T-cell (primary cell): Measurements from ENCODE around the gene BEAN1. TPM values are rescaled to one million over a fixed set of nuclear protein-coding genes. Genes with fewer than 3 reads are reported as not detected.
A peak's percentile ranks its signal among the peaks of the same experiment; 100 is the strongest.

Experiments
- ATAC-seq, 4 experiments: fragments of 200-7000 bp in 3 of 4; fragments of 150-1000 bp in 1 of 4; cut with Tn5 transposase; replicated peaks in 1 of 4; 1 replicate in 3 of 4; 2 replicates in 1 of 4; pipeline ENCODE4 v1.10.0; 2021; ENCODE audit warnings: moderate library complexity in 3 of 4, mild to moderate bottlenecking in 2 of 4, moderate number of reproducible peaks in 1 of 4
- CTCF ChIA-PET, 2 donors: fragments of 300-600 bp; sonication (Branson Sonifier 250); formaldehyde crosslinking; loops; one replicate each; lab custom pipeline; 2022; ENCODE audit warnings: antibody characterized with exemption in 2 of 2; lab: Charles Lee
- POLR2A ChIA-PET, 2 donors: fragments of 300-600 bp; sonication (Branson Sonifier 250); formaldehyde crosslinking; loops; one replicate each; lab custom pipeline; 2022; ENCODE audit warnings: antibody characterized with exemption in 2 of 2; lab: Charles Lee
- DNase-seq, 35 experiments: peaks; one replicate each; pipeline versions ENCODE4 v3.0.0 to v3.0.0-alpha.2; 2013 to 2023
- H3K27ac ChIP-seq: one replicate; pipeline ENCODE4 v1.5.1; 2013; ENCODE audit warnings: low read length
- H3K27me3 ChIP-seq, 2 experiments: replicated peaks in 1 of 2; 1 replicate in 1 of 2; 2 replicates in 1 of 2; pipeline versions ENCODE4 v1.6.1 to v1.7.0; 2013; ENCODE audit warnings: low read length in 1 of 2, mixed read lengths in 1 of 2; ENCODE audit not compliant: control insufficient read depth in 2 of 2, insufficient read depth in 2 of 2; ENCODE audit errors: extremely low read depth in 1 of 2
- H3K36me3 ChIP-seq, 2 donors: 1 replicate in 1 of 2; 2 replicates in 1 of 2; pipeline versions ENCODE4 v1.6.1 to v1.7.0; 2013; ENCODE audit warnings: low read length in 1 of 2; ENCODE audit not compliant: control insufficient read depth in 2 of 2, insufficient read depth in 1 of 2; ENCODE audit errors: extremely low read depth in 1 of 2
- H3K4me1 ChIP-seq, 2 experiments: 1 replicate in 1 of 2; 2 replicates in 1 of 2; pipeline versions ENCODE4 v1.6.1 to v1.7.0; 2013; ENCODE audit warnings: low read length in 2 of 2, mixed read lengths in 1 of 2; ENCODE audit not compliant: insufficient read depth in 2 of 2, control insufficient read depth in 1 of 2; ENCODE audit errors: extremely low read depth in 1 of 2
- H3K4me3 ChIP-seq, 2 donors: 1 replicate in 1 of 2; 2 replicates in 1 of 2; pipeline versions ENCODE4 v1.5.1 to v1.7.0; 2013; ENCODE audit warnings: mild to moderate bottlenecking in 2 of 2, low read length in 1 of 2, moderate library complexity in 1 of 2; ENCODE audit not compliant: control insufficient read depth in 1 of 2; ENCODE audit errors: extremely low read depth in 1 of 2
- H3K9me3 ChIP-seq: 2 replicates; pipeline ENCODE4 v1.7.0; 2013
- H3K27ac Mint-ChIP-seq, 2 donors: one replicate each; pipeline ENCODE4 v1.8.0; 2020 to 2021; ENCODE audit warnings: mild to moderate bottlenecking in 2 of 2, mixed read lengths in 2 of 2
- H3K27me3 Mint-ChIP-seq, 2 donors: one replicate each; pipeline ENCODE4 v1.8.0; 2021 to 2022; ENCODE audit warnings: mixed read lengths in 2 of 2
- H3K36me3 Mint-ChIP-seq: one replicate; pipeline ENCODE4 v1.8.0; 2021; ENCODE audit warnings: mixed read lengths
- H3K4me1 Mint-ChIP-seq, 3 donors: one replicate each; pipeline ENCODE4 v1.8.0; 2020 to 2022; ENCODE audit warnings: mixed read lengths in 3 of 3, mild to moderate bottlenecking in 1 of 3
- H3K4me3 Mint-ChIP-seq, 3 donors: one replicate each; pipeline ENCODE4 v1.8.0; 2020 to 2022; ENCODE audit warnings: mild to moderate bottlenecking in 3 of 3, mixed read lengths in 3 of 3, moderate library complexity in 3 of 3
- H3K9me3 Mint-ChIP-seq, 3 donors: one replicate each; pipeline ENCODE4 v1.8.0; 2020 to 2022; ENCODE audit warnings: mixed read lengths in 3 of 3
- whole genome bisulfite sequencing: methylation state at CpG from one replicate; pipeline ENCODE4 v1.1.5; 2013; ENCODE audit warnings: missing lambda C conversion rate; ENCODE audit not compliant: insufficient coverage; 5-methylcytosine and 5-hydroxymethylcytosine counted together
- total RNA-seq, 35 experiments: library from RNA in 6 of 35; stranded (reverse) in 6 of 35; fragments of 120-200 nt in 1 of 35; gene quantifications; one replicate each; pipeline versions ENCODE4 v1.2.1 to v1.2.4 and lab custom pipeline; 2013 to 2026

BEAN1 gene
- total RNA-seq, 5 donors from 2014 or later (not counting 1 experiment from before 2014, with no cell fraction given): not detected

GRCh38 chr16:66431760-66432159, 4.7 kb downstream of the BEAN1 start:
- H3K27me3 Mint-ChIP-seq: peaks cover 45 to 64% of the 10 kb centered on the region in 2 donors
- CTCF ChIA-PET: no interaction called here

GRCh38 chr16:66432429-66432828, 5.3 kb downstream of the BEAN1 start:
- Histone ChIP-seq H3K36me3 (no peaks in the 10 kb centered on the region), H3K4me1 (peaks cover 3 to 9% of the 10 kb centered on the region in 2 experiments), H3K9me3 (no peaks in the 10 kb centered on the region), H3K4me3 (no peak overlapping the region), H3K27me3 (peaks cover 5 to 63% of the 10 kb centered on the region in 2 experiments), H3K27ac (no peak overlapping the region)
- DNase-seq (peak in 1 of 35 experiments; percentile 21), ATAC-seq (no peak)
- no peak overlapping the region for H3K4me3 Mint-ChIP-seq
- H3K36me3 Mint-ChIP-seq: no peaks in the 10 kb centered on the region
- no peak overlapping the region for H3K27ac Mint-ChIP-seq
- POLR2A ChIA-PET: no interaction called here
- CTCF ChIA-PET: no interaction called here
- H3K4me1 Mint-ChIP-seq: peaks cover 0 to 8% (median 6%) of the 10 kb centered on the region in 3 donors
- H3K27me3 Mint-ChIP-seq: peaks cover 45 to 64% of the 10 kb centered on the region in 2 donors
- 76% methylated on average over 5 of the region's 5 CpGs for WGBS
- H3K9me3 Mint-ChIP-seq: no peaks in the 10 kb centered on the region

More at GRCh38 chr16:66431760-66432159, 4.7 kb downstream of the BEAN1 start:
- Histone ChIP-seq H3K36me3 (no peaks in the 10 kb centered on the region), H3K27ac (no peak overlapping the region), H3K27me3 (peaks cover 5 to 60% of the 10 kb centered on the region in 2 experiments), H3K4me1 (peaks cover 3 to 10% of the 10 kb centered on the region in 2 experiments), H3K9me3 (no peaks in the 10 kb centered on the region), H3K4me3 (no peak overlapping the region)
- Mint-ChIP-seq H3K27ac (no peak overlapping the region), H3K4me1 (peaks cover 0 to 8% (median 6%) of the 10 kb centered on the region in 3 donors), H3K4me3 (no peak overlapping the region), H3K36me3 (no peaks in the 10 kb centered on the region), H3K9me3 (no peaks in the 10 kb centered on the region)
- ATAC-seq: no peak
- no peak for DNase-seq
- WGBS: 54% methylated on average over 6 of the region's 8 CpGs
- POLR2A ChIA-PET: no interaction called here

- ATAC-seq (no peak), DNase-seq (peak in 1 of 35 experiments; percentile 13)
- Histone ChIP-seq H3K27ac (no peak overlapping the region), H3K4me3 (no peak overlapping the region), H3K36me3 (no peaks in the 10 kb centered on the region), H3K9me3 (no peaks in the 10 kb centered on the region), H3K4me1 (no peaks in the 10 kb centered on the region), H3K27me3 (peaks cover 2 to 58% of the 10 kb centered on the region in 2 experiments)
- WGBS: 73% methylated on average over 7 of the region's 9 CpGs
- POLR2A ChIA-PET: no interaction called here
- Mint-ChIP-seq H3K27me3 (peaks cover 32 to 58% of the 10 kb centered on the region in 2 donors), H3K4me3 (no peak overlapping the region), H3K27ac (no peak overlapping the region), H3K36me3 (no peaks in the 10 kb centered on the region), H3K4me1 (no peaks in the 10 kb centered on the region), H3K9me3 (no peaks in the 10 kb centered on the region)
- CTCF ChIA-PET: no interaction called here
These were observed 7.7 kb downstream of the BEAN1 start for GRCh38 chr16:66434619-66435430.

GRCh38 chr16:66435896-66436295, 8.8 kb downstream of the BEAN1 start:
- no peak overlapping the region for H3K4me3 Mint-ChIP-seq
- H3K9me3 ChIP-seq: no peaks in the 10 kb centered on the region
- no peak overlapping the region for H3K4me3 ChIP-seq
- H3K27me3 ChIP-seq: peaks cover 0 to 57% of the 10 kb centered on the region in 2 experiments
- ChIA-PET POLR2A (no interaction called here), CTCF (no interaction called here)
- peaks cover 30 to 55% of the 10 kb centered on the region in 2 donors for H3K27me3 Mint-ChIP-seq
- H3K36me3 Mint-ChIP-seq: no peaks in the 10 kb centered on the region
- H3K36me3 ChIP-seq: no peaks in the 10 kb centered on the region
- H3K27ac Mint-ChIP-seq: no peak overlapping the region
- H3K4me1 ChIP-seq: no peaks in the 10 kb centered on the region
- ATAC-seq (no peak), DNase-seq (no peak)
- H3K9me3 Mint-ChIP-seq: no peaks in the 10 kb centered on the region
- 100% methylated on average over 1 of the region's 1 CpG for WGBS
- no peak overlapping the region for H3K27ac ChIP-seq
- no peaks in the 10 kb centered on the region for H3K4me1 Mint-ChIP-seq

GRCh38 chr16:66437391-66437945, 10.4 kb downstream of the BEAN1 start:
- CTCF ChIA-PET: no interaction called here
- Histone ChIP-seq H3K27me3 (peaks cover 0 to 65% of the 10 kb centered on the region in 2 experiments), H3K36me3 (no peaks in the 10 kb centered on the region), H3K27ac (no peak overlapping the region), H3K9me3 (no peaks in the 10 kb centered on the region), H3K4me3 (no peak overlapping the region), H3K4me1 (no peaks in the 10 kb centered on the region)
- POLR2A ChIA-PET: no interaction called here
- no peaks in the 10 kb centered on the region for H3K36me3 Mint-ChIP-seq
- ATAC-seq (no peak), DNase-seq (no peak)
- H3K4me3 Mint-ChIP-seq: no peak overlapping the region
- H3K27me3 Mint-ChIP-seq: peaks cover 19 to 50% of the 10 kb centered on the region in 2 donors
- WGBS: 79% methylated on average over 11 of the region's 15 CpGs
- H3K9me3 Mint-ChIP-seq: no peaks in the 10 kb centered on the region
- H3K27ac Mint-ChIP-seq: no peak overlapping the region
- no peaks in the 10 kb centered on the region for H3K4me1 Mint-ChIP-seq

GRCh38 chr16:66438536-66438935, 11.4 kb downstream of the BEAN1 start:
- H3K27me3 ChIP-seq: peaks cover 0 to 59% of the 10 kb centered on the region in 2 experiments
- WGBS: 79% methylated on average over 7 of the region's 8 CpGs
- no peak overlapping the region for H3K4me3 ChIP-seq
- Mint-ChIP-seq H3K4me1 (no peaks in the 10 kb centered on the region), H3K27ac (no peak overlapping the region), H3K27me3 (peaks cover 11 to 41% of the 10 kb centered on the region in 2 donors), H3K36me3 (no peaks in the 10 kb centered on the region), H3K4me3 (no peak overlapping the region), H3K9me3 (no peaks in the 10 kb centered on the region)
- ChIA-PET POLR2A (no interaction called here), CTCF (no interaction called here)
- no peak for DNase-seq
- H3K9me3 ChIP-seq: no peaks in the 10 kb centered on the region
- no peaks in the 10 kb centered on the region for H3K36me3 ChIP-seq
- no peaks in the 10 kb centered on the region for H3K4me1 ChIP-seq
- no peak for ATAC-seq
- H3K27ac ChIP-seq: no peak overlapping the region
